GM21367 (cell line): ENCODE data around the gene KCNIP1.
"Not testable (repeated sequence)": the region's sequence is repeated elsewhere in the genome, so short reads cannot be mapped to it uniquely, and the experiment has no call there.

ENCODE experiments used
- ATAC-seq: cut with Tn5 transposase; IDR thresholded peaks from one replicate; pipeline ENCODE4 v1.9.1; 2021; ENCODE audit not compliant: unreplicated experiment

The KCNIP1 gene

DNA sequence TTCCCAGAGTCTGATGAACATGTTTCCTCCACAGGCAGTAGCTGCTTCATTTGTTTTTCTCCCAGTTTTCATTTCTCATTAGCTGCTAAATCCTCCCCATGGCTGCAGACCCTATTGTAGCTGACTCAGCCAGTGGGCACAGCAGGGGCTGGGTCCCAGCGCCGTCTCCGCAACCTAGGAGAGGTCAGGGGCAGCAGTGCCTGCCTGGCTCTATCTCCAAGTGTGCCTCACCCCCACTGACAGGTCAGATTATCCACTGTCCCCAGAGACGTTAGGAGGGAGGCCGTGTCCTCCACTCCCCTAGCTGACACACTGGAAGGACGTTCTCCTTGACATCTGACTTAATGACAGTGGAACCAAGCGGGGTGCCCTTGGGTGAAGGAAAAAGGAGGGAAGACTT is 31.1 kb downstream of the KCNIP1 start:
- no peak for ATAC-seq

DNA sequence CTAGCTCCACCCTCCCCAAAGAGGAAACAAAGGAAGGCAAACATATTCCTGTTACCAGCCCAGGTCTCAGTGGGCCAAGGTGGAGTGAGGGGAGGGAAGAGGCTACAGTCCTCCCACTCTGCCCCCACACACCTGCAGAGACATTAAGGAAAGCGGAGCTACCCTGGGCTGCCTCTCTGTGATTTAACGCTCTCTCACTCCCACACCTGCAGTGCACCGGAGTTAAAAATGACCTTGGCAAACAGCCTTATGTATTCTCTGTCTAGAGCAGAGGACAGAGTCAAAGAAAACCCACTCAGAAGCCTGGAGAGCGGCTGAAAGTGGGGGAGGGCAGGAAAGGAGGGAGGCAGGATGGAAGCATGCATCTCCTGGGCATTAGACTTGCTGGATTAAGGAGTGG is 32.7 kb downstream of the KCNIP1 start:
- no peak for ATAC-seq

DNA sequence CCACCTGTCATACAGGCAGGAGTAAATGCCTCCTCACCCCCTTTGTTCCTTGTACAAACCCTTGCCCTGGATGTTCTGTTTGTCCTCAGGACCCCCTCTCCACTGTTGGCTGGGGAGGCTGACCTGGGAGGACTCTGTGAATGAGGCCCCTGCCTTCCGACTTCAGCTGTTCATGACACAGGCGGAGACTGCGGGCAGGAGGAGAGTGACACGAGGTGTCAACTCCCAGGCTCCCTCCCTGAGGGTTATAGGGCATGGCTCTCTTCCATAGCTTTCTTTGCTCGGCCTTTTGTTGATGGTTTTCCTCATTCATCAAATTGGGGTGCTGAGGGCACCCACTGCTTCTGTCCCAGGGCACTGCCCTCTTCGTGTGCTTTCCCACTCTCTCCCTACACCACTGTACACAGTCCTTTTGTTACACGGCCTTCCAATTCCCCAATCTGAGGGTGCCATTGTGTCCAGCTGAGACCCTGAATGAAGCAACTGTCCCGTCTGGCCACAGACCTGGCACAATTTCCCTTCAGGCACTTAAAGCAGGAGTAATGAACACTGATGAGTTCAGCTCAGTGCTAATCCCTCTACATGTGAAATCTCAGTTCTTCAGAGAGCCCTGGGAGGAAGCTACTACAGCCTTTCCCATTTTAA is 33.8 kb downstream of the KCNIP1 start:
- no peak for ATAC-seq

DNA sequence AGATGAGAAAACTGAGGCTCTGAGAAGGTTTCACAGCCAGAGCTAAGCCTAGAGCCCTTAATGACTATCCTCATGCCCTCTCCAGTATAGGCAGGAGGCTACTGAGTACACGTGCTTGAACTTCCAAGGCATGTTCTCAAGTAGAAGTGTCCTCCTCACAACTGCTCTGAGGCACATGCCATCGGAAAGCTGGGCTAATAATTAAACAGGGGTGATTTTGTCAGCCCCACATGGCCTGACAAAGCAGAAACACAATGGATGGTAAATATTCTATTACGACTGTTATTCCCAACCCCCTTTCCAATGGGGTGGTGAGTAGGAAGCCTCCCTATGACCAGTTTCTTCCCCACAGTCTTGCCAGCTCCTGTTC is 34.3 kb downstream of the KCNIP1 start:
- no peak for ATAC-seq

DNA sequence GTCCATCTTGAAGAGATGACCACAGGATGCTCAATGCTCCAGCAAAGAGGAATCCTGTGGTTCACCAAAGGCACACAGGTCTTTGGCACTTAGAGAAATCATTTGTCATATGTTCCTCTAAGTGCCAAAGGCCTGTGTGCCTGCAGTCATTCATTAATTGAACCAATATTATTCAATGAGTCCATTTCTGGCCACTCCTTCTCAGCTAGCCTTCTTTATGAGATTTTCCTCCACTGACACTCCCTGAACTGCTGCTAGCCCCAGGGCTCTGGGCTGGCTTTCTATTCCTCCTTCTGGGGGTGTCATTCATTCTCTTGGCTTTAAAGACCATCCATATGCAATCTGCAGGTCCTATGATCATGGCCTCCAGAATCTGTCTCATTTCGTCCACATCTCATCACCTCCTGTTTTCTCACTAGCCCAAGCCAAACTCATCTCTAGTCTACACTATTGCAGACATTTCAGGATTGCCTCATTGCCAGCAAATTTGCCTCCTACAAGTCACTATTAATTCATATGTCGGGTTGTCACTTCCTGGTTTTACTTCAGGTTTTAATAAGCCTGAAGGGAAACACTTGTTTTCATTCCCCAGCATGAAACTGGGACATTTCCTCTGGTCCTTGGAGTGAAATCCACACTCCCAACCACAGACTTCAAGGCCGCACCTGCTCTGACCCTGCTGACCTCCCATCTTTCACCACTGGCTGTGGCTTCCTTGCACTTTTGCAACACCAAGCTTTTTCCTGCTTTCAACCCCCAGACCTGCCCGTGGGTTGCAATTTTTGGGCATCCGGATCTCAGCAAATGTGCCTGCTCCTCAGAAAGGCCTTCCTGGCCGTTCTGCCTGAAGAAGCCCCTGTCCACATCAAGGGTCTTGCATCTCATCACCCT is 35.1 kb downstream of the KCNIP1 start:
- no peak for ATAC-seq

DNA sequence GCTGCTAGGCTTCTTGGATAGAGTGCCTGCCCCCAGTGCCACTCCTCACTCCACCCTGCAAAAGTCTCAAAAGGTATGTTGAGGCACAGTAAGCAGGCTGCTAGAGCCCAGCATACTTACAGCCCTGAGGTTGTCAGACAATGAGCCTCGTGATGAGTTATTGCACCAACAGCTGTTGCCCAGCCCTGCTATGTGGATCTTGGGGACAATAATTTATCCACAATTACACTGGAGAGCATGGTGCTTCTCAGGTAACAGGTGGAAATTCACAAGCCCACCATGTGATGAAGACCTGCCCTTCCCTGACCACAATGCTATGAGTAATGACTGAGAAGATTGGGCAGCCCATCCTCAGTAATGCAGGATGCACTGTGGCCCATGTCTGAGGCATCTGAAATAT is 36.5 kb downstream of the KCNIP1 start:
- no peak for ATAC-seq

DNA sequence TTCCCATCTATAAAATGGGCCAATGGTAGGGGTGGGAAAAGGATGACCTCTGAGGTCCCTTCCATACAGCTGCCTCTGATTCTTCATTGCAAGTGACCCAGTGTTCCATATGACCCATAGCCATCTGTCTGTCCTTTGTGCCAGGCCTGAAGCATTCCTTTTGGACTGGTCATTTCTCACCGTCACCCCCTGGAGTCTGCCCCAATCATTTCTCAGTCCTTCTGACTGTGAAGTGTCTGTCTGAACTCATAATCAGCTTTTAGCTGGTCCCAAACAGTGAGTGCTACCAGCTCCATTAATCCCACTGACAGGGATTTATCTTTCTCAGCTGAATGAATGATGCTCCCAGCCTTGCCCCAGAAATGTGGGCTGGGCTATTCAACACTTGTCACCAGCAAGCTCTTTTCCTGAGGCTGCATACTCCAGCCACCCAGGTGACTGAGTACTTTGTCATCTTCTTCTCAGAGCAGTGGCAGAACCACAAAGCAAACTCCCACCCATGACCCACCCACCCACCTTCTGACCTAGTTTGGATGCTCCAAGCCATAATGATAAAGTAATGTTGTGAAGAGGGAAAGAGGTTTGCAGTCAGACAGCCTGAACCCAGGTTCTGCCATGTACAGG is 37.4 kb downstream of the KCNIP1 start:
- ATAC-seq, result no peak

DNA sequence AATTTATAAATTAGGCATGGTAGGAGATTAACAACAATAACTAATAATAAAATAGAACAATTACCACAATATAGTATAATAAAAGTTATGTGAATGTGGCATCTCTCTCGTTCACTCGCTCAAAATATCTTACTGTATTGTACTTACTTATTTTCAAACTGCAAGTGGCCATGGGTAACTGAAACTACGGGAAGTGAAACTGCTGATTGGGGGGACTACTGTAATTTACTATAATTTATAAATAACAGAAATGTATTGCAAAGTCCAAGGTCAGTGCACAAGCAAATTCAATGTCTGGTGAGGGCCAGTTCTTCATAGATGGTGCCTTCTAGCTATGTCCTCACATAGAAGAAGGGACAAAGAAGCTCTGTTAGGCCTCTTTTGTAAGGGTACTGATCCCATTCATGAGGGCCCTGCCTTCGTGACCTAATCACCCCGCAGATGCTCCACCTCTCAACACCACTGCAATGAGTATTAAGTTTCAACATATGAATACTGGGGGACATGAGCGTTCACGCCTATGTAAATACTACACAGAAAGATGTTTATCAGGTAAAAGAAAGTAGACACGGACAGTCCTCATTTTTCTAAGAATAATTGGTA is 39.0 kb downstream of the KCNIP1 start:
- ATAC-seq, result no peak

DNA sequence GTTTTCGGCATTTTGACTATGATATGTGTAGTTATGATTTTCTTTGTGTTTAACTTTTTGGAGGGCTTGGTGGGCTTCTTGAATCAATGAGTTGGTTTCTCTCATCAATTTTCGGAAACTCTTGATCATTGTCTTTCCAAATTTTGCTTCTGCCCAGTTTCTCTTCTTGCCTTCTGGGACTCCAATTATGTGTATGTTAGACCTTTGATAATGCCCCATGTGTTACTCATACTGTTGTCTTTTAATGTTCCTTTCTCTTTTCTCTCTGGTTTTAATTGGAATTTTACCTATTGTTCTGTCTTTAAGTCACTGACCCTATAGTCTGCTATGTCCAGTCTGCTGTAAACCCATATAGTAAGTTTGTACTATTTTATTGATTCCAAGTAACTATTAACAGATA is 41.5 kb downstream of the KCNIP1 start:
- ATAC-seq, result no peak

DNA sequence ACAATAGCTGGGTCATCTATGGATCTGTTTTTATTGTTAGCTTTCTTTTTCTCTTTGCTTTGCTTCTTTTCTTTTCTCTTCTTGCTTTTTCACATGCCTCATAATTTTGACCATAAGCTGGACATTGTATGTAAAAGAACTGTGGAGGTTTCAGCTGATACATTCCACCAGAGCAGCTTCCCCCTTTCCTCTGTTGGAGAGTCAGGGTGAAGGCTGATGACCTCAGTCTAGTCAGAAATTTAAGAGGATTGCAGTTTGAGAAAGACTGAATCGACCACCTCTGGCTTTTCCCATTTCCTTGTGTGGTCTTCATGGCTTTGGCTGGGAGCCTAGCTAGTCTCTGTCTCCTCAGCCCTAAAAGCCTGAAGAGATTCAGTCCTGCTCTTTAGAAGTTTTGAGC is 42.0 kb downstream of the KCNIP1 start:
- ATAC-seq, result no peak

DNA sequence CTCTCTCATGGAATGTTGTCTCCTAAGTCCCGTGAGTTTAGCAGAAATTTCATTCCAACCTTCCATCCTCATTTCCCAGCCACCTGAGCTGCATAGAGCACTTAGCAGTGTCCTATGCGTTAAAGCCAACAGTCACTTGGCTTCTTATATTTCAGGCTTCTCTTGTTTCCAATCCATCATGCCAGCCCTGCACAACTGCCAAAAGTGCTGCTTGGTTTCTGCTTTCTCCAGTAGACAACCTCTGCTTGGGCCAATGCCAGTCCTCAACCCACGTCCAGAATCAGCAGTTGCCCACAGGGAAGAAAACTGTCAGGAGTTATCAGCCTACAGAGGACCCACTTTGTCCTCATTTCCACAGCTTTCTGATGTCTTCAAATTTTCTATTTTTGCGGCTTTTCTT is 42.5 kb downstream of the KCNIP1 start:
- no peak for ATAC-seq

DNA sequence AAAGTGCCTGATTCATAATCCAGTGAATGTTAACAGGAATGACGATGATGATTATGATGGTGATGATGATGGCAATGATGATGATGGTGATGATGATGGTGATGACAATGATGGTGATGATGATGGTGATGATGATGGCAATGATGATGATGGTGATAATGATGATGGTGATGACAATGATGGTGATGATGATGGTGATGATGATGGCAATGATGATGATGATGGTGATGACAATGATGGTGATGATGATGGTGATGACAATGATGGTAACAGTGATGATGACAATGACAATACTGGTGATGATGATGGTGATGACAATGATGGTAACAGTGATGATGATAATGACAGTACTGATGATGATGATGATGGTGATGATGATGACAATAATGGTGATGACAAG is 46.6 kb downstream of the KCNIP1 start:
- ATAC-seq, result not testable (repeated sequence)

DNA sequence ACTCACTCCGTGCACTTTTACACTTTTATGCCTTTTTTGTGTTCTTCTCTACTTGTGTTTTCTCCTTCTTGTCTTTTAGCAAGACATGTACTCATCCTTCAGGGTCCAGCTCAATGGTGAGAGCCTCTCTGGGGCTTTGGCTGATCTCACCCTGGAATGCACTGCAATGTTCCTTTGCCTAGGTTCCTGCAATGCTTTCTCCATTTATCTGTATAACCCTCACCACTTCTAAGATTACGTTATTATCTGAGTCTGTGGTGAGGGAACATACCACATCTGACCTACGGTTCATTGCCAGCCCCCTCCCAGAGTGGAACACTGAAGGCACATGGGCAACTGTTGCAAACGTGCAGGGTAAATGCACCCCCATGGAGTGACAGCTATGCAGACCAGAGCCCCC is 47.3 kb downstream of the KCNIP1 start:
- ATAC-seq, result no peak

DNA sequence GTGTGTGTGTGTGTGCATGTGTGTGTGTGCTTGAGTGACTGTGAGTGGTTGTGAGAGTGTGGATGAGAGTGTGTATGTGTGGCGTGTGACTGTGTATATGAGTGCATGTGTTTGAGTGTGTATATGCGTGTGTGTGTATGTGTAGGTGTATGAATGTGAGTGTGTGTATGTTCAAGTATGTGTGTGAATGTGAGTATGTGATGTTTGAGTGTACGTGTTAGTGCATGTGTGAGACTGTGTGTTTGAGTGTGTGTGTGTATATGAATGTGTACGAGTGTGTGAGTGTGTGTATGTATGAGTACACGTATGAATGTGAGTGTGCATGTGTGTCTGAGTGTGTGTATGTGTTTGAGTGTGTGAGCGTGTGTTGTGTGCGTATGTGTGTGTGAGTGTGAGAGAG is 47.8 kb downstream of the KCNIP1 start:
- no peak for ATAC-seq

DNA sequence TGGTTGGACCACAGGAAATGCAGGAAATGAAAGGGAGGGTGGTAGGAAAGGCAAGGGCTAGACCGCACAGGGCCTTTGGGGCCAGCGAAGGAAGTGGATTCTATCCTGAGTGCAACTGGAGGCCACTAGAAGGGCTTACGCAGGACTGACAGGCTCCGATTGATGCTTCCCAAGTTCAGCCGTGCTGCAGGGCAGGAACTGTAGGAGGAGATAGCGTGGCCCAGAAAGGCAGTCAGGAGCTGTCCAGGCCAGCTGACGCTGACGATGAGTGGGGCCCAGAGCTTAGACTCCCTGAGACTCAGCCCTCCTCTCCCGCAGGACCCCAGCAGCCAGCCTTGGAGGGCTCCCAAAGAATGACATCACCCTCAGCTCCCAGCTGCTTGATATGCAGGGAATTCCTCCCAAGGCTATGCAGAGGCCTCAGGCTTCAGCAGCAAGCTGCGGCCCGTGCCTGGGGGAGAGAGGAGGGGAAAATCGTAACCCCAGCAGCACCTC is 48.8 kb downstream of the KCNIP1 start:
- no peak for ATAC-seq

DNA sequence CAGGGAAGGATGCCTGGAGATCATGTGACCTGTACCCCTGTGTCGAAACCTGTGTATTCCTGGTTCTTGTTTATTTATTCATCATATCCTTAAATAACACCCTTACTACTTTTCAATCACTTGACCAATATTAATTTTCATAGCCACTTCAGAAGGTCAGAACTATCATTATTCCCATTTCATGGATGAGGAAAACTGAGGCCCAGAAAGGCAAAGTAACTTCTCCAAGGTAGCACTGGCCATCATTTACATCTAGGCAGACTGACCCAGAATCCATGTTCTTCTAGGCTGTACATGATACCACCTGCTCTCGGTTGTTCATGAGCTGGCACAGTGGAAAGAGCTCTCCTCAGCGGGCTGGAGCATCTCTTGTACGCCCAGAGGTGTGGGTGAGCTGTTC is 49.4 kb downstream of the KCNIP1 start:
- no peak for ATAC-seq

DNA sequence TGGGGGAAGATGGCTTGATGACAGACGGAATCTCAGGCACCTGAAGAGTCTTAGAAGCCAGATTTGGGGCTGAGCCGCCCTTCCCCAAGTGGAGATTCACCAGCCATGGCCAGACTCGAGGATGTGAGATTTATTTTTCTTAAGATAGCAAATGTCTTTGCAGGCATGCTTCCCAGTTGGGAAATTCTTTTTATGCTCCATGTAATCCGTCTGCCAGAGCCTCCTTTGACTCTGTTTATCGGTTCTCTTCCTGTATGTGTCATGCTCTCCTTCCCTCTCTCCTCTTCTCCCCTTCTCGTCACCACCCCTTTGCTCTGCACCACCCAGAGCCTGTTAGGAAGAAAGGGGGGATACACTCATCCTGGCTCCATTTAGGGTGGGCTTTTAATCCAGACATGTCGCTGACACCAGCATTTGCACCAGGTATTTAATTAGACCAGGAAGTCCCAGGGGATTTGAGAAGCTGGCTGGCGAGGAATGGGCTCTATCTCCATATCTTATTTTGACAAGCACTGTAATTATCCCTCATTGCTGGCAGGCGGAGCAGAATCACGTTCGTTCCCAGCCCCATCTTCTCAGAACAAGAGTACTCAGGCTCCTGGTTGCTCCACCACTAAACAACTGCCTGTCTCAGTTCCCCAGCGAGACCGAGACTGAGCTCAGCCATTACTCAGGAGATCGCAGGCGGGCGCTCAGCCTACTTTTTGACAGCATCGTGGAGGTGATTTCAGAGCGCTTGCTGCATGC is 50.9 kb downstream of the KCNIP1 start:
- ATAC-seq, result no peak

DNA sequence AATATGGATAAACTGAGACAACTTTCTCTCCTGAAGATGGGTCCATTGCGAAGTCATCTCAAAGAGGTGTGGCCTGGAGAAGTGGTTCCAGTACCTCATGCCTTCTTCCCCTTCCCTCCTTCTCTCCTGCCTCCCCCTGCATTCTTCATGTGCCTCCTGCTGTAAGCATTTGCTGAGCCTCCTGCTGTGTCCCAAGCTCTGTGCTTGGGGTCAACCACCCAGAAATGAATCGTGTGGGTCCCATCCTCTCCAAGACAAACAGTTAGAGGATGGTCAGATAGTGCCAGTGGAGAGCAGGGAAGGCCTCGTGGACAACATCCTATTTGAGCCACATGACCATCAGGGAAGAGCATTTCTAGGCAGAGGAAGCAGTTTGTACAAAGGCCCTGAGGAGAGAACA is 53.5 kb downstream of the KCNIP1 start:
- no peak for ATAC-seq

DNA sequence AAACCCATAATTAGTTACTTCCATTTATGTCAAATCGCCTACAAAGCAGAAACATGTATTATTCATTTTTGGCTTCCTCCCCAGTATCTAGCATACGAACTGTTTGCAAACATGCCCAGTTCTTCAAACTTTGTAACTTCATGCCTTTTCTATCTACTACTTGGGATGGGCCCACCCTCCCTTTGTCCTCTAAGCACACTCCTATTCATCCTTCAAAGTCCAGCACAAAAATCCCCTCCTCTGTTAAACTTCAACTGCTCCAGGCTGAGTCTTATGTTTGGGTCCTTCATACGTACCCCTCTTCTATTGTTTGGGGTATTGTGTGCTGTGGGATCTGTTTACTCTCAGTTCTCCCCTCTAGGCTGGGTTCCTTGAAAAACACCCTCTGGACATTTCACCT is 55.5 kb downstream of the KCNIP1 start:
- no peak for ATAC-seq

DNA sequence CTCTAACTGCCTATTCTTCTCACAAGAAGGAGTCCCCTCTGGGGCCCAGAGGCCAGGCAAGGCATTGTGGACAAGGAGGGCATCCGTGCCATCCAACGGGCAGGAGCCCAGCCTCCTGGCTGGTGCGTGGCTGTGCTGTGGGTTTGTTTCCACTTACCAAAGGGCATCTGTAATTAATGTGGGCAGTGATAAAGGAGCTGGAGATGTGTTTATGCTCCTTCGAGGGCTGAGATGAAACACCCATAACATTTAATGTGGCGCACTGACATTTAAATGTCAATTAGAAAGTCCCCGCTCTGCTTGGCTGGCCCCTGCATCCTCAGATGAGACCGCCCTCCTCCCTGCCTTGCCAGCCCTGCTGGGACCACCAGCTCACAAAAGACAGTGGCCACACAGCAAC is 57.1 kb downstream of the KCNIP1 start:
- no peak for ATAC-seq
